Measurements from ENCODE around the gene NGFR.

GRCh38 chr17:49452661-49453060 lies 42.4 kb upstream of the NGFR start:
- TF ChIP-seq POLR2AphosphoS5 (IDR thresholded peaks at IDR 0.05; ENCODE audit: low read depth, low read length) (no peak), CTCF (IDR thresholded peaks at IDR 0.05) (no peak)
